ENCODE measurements around the gene P2RY1. TPM values are rescaled to one million over a fixed set of nuclear protein-coding genes. Genes with fewer than 3 reads are reported as not detected.
"Not testable (repeated sequence)": the region's sequence is repeated elsewhere in the genome, so short reads cannot be mapped to it uniquely, and the experiment has no call there.

Gene P2RY1
- total RNA-seq, 3 donors from 2014 or later: 18.8 to 40.1 (median 37.8) TPM

GRCh38 chr3:152839511-152839910 lies 4.6 kb downstream of the P2RY1 start:
- Histone ChIP-seq H3K9me3 (no peaks in the 10 kb centered on the region), H3K4me3 (no peak overlapping the region), H3K36me3 (ENCODE audit: low read depth) (no peaks in the 10 kb centered on the region), H3K4me1 (ENCODE audit: low read depth) (peaks cover 16% of the 10 kb centered on the region)
- DNase-seq (no peak), ATAC-seq (no peak)
- intact Hi-C loops (cut with DNase I, micrococcal nuclease): no loop called here
- TF ChIP-seq, protein P1, sequence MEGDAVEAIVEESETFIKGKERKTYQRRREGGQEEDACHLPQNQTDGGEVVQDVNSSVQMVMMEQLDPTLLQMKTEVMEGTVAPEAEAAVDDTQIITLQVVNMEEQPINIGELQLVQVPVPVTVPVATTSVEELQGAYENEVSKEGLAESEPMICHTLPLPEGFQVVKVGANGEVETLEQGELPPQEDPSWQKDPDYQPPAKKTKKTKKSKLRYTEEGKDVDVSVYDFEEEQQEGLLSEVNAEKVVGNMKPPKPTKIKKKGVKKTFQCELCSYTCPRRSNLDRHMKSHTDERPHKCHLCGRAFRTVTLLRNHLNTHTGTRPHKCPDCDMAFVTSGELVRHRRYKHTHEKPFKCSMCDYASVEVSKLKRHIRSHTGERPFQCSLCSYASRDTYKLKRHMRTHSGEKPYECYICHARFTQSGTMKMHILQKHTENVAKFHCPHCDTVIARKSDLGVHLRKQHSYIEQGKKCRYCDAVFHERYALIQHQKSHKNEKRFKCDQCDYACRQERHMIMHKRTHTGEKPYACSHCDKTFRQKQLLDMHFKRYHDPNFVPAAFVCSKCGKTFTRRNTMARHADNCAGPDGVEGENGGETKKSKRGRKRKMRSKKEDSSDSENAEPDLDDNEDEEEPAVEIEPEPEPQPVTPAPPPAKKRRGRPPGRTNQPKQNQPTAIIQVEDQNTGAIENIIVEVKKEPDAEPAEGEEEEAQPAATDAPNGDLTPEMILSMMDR (IDR thresholded peaks at IDR 0.05): no peak

- DNase-seq (no peak), ATAC-seq (no peak)
- intact Hi-C loops (cut with DNase I, micrococcal nuclease): no loop called here
- Histone ChIP-seq H3K4me3 (no peak overlapping the region), H3K4me1 (ENCODE audit: low read depth) (peaks cover 16% of the 10 kb centered on the region), H3K9me3 (peaks cover under 1% of the 10 kb centered on the region), H3K36me3 (ENCODE audit: low read depth) (no peaks in the 10 kb centered on the region)
- TF ChIP-seq, protein P1 (IDR thresholded peaks at IDR 0.05): no peak
Measured at GRCh38 chr3:152841131-152841530, 6.2 kb downstream of the P2RY1 start.

- TF ChIP-seq, protein P1 (IDR thresholded peaks at IDR 0.05): no peak
- peak in 1 of 3 donors; percentile 24 for DNase-seq
- intact Hi-C loops (cut with DNase I, micrococcal nuclease): no loop called here
- no peak for ATAC-seq
- Histone ChIP-seq H3K9me3 (peaks cover 14% of the 10 kb centered on the region), H3K4me1 (ENCODE audit: low read depth) (peaks cover 16% of the 10 kb centered on the region), H3K36me3 (ENCODE audit: low read depth) (no peaks in the 10 kb centered on the region), H3K4me3 (no peak overlapping the region)
Measured at GRCh38 chr3:152842413-152842812, 7.5 kb downstream of the P2RY1 start.

GRCh38 chr3:152843955-152844354 lies 9.0 kb downstream of the P2RY1 start:
- Histone ChIP-seq H3K36me3 (ENCODE audit: low read depth) (no peaks in the 10 kb centered on the region), H3K4me1 (ENCODE audit: low read depth) (peaks cover 14% of the 10 kb centered on the region), H3K4me3 (no peak overlapping the region), H3K9me3 (peaks cover 17% of the 10 kb centered on the region)
- ATAC-seq (peak; percentile 98), DNase-seq (no peak)
- intact Hi-C loops (cut with DNase I, micrococcal nuclease): no loop called here
- TF ChIP-seq, protein P1 (IDR thresholded peaks at IDR 0.05): no peak

DNA sequence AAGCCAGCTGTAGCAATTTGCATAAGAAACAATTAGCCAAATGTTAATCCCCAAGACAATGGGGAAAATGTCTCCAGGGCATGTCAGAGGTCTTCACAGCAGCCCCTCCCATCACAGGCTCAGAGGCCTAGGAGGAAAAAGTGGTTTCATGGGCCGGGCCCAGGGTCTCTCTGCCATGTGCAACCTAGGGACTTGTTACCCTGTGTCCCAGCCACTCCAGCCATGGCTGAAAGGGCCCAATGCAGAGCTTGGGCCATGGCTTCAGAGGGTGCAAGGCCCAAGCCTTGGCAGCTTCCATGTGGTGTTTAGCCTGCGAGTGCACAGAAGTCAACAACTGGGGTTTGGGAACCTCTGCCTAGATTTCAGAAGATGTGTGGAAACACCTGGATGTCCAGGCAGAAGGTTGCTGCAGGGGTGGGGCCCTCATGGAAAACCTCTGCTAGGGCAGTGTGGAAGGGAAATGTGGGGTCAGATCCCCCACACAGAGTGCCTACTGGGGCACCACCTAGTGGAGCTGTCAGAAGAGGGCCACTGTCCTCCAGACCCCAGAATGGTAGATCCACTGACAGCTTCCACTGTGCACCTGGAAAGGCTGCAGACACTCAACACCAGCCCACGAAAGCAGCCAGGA lies 11.8 kb downstream of the P2RY1 start:
- ATAC-seq; intact Hi-C loops (cut with DNase I, micrococcal nuclease); H3K4me1 ChIP-seq (ENCODE audit: low read depth); H3K36me3 ChIP-seq (ENCODE audit: low read depth); DNase-seq; H3K4me3 ChIP-seq: not testable (repeated sequence)
- H3K9me3 ChIP-seq: peaks cover 17% of the 10 kb centered on the region

- DNase-seq; ATAC-seq; H3K36me3 ChIP-seq (ENCODE audit: low read depth); H3K4me1 ChIP-seq (ENCODE audit: low read depth); intact Hi-C loops (cut with DNase I, micrococcal nuclease); H3K4me3 ChIP-seq: not testable (repeated sequence)
- H3K9me3 ChIP-seq: peaks cover 17% of the 10 kb centered on the region
Measured at GRCh38 chr3:152847599-152847998, 12.7 kb downstream of the P2RY1 start.

Data from mucosa of descending colon (tissue), 3 donors.